GM12878 (cell line): ENCODE results near the gene HK2. TPM values are rescaled to one million over a fixed set of nuclear protein-coding genes. Genes with fewer than 3 reads are reported as not detected.

ENCODE experiments used
- ATAC-seq: fragments of 200-7000 bp; cut with Tn5 transposase; 3 replicates; pipeline ENCODE4 v1.9.1; 2020; ENCODE audit warnings: mild to moderate bottlenecking, moderate library complexity
- BruUV-seq: library from RNA; stranded (reverse); fragments of 400-500 nt; replicated peaks from 2 replicates; lab custom pipeline; 2021; lab: Mats Ljungman, UMichigan
- CTCF ChIA-PET: fragments of 300-600 bp; sonication (Branson Sonifier 250); formaldehyde crosslinking; extraction: SDS; loops from one replicate; lab custom pipeline; 2021; ENCODE audit warnings: inconsistent platforms; lab: Yijun Ruan, JAX
- POLR2A ChIA-PET: fragments of 350-600 bp; formaldehyde crosslinking; extraction: SDS; loops from one replicate; lab custom pipeline; 2021; ENCODE audit warnings: inconsistent platforms; lab: Charles Lee
- RAD21 ChIA-PET: fragments of 300-600 bp; sonication (Branson Sonifier 250); formaldehyde crosslinking; loops from one replicate; lab custom pipeline; 2023; ENCODE audit warnings: antibody characterized with exemption; ENCODE audit not compliant: unreplicated experiment; lab: Charles Lee
- SMC1A ChIA-PET: fragments of 300-600 bp; sonication (Branson Sonifier 250); formaldehyde crosslinking; loops from one replicate; lab custom pipeline; 2023; ENCODE audit not compliant: unreplicated experiment, uncharacterized antibody; lab: Charles Lee
- DNase-seq: peaks from one replicate; pipeline ENCODE4 v3.0.0-alpha.2; 2011; ENCODE audit warnings: low read depth, low spot score
- FAIRE-seq: peaks from 3 replicates; lab custom pipeline; 2011; peaks lifted over from hg19 to GRCh38; lab: Jason Lieb, UNC
- H2AFZ ChIP-seq: 2 replicates; pipeline ENCODE4 v1.6.0; 2011; ENCODE audit warnings: low read depth, low read length, control low read depth; ENCODE audit not compliant: control insufficient read depth
- H3K27ac ChIP-seq: 2 replicates; pipeline ENCODE4 v1.5.1; 2011; ENCODE audit warnings: control low read depth; ENCODE audit not compliant: control insufficient read depth, insufficient read depth
- H3K27me3 ChIP-seq, 2 experiments: replicated peaks in 1 of 2; 2 replicates each; pipeline versions ENCODE4 v1.6.0 to v1.6.1; 2011; ENCODE audit warnings: low read length in 1 of 2; ENCODE audit not compliant: control insufficient read depth in 2 of 2, insufficient read depth in 2 of 2
- H3K36me3 ChIP-seq, 2 experiments: 2 replicates each; pipeline ENCODE4 v1.5.1; 2011; ENCODE audit warnings: low read length in 1 of 2; ENCODE audit not compliant: control insufficient read depth in 2 of 2, insufficient read depth in 2 of 2
- H3K4me1 ChIP-seq: 2 replicates; pipeline ENCODE4 v1.6.1; 2011; ENCODE audit warnings: mild to moderate bottlenecking, low read length, moderate library complexity, mixed read lengths; ENCODE audit not compliant: control insufficient read depth, insufficient read depth
- H3K4me2 ChIP-seq: 2 replicates; pipeline ENCODE4 v1.6.0; 2011; ENCODE audit warnings: control low read depth; ENCODE audit not compliant: control insufficient read depth, insufficient read depth
- H3K4me3 ChIP-seq: fragments of 200-600 bp; sonication (generic); 2 replicates; pipeline ENCODE4 v1.5.1; 2016
- H3K79me2 ChIP-seq: 2 replicates; pipeline ENCODE4 v1.6.0; 2011; ENCODE audit warnings: low read length; ENCODE audit not compliant: control insufficient read depth, insufficient read depth
- H3K9ac ChIP-seq: 2 replicates; pipeline ENCODE4 v1.8.0; 2011; ENCODE audit warnings: low read length, control low read depth, mixed read lengths; ENCODE audit not compliant: control insufficient read depth, insufficient read depth
- H3K9me3 ChIP-seq: replicated peaks from 3 replicates; pipeline ENCODE4 v1.5.1; 2011; ENCODE audit warnings: mild to moderate bottlenecking, low read length; ENCODE audit not compliant: control insufficient read depth, insufficient read depth
- H4K20me1 ChIP-seq: 2 replicates; pipeline ENCODE4 v1.6.0; 2011; ENCODE audit not compliant: control insufficient read depth, insufficient read depth
- CEBPB ChIP-seq, 2 experiments: fragments of 150-350 bp in 1 of 2; IDR thresholded peaks; 2 replicates each; pipeline ENCODE4 v1.6.1; 2012 to 2014; ENCODE audit warnings: low read depth in 2 of 2, low read length in 2 of 2, borderline replicate concordance in 1 of 2, inconsistent platforms in 1 of 2
- CHD1 ChIP-seq: IDR thresholded peaks from 2 replicates; pipeline ENCODE4 v1.6.1; 2012; ENCODE audit warnings: low read depth, low read length, improper control_type of control experiment
- WGBS: methylation state at CpG from one replicate; pipeline ENCODE4 v1.1.6; 2016; ENCODE audit warnings: low lambda C conversion rate; ENCODE audit not compliant: insufficient replicate concordance, insufficient coverage; ENCODE audit errors: missing lambda C conversion rate; 5-methylcytosine and 5-hydroxymethylcytosine counted together
- in situ Hi-C: fragments of 300-500 bp; cut with MboI; formaldehyde crosslinking; loops from 9 replicates; pipeline ENCODE4 v1.14.3; 2018; ENCODE audit warnings: mixed read lengths
- intact Hi-C: fragments of 100-400 bp; cut with micrococcal nuclease; formaldehyde crosslinking; loops from one replicate; pipeline ENCODE4 v1.14.2; 2022; ENCODE audit not compliant: unreplicated experiment
- polyA plus RNA-seq, 11 experiments: library from polyadenylated mRNA; depleted of rRNA in 4 of 11; unstranded in 6 of 11; stranded (reverse) in 5 of 11; fragments of >200 nt; fragmentation: Nextera tagmentation in 4 of 11; fragmentation: Illumina TruSeq in 1 of 11; extraction: Ambion mirVana in 4 of 11; extraction: Trizol in 1 of 11; gene quantifications; 1 replicate in 1 of 11; 2 replicates in 10 of 11; pipeline versions ENCODE4 v1.2.1 to v1.2.3, GENCODE V29; 2011 to 2016; ENCODE audit warnings: inconsistent platforms in 2 of 11, missing spikeins in 2 of 11, low read depth in 1 of 11
- total RNA-seq, 4 experiments: library from RNA; depleted of rRNA in 3 of 4; stranded (reverse); fragments of >200 nt in 3 of 4; fragmentation: Illumina TruSeq in 1 of 4; extraction: Trizol in 1 of 4; gene quantifications; 2 replicates each; pipeline versions ENCODE4 v1.2.1 to v1.2.3, GENCODE V29; 2013 to 2021

HK2 gene
- total and polyA plus RNA-seq, 10 of the 15 experiments (the other 5 are each of a cell fraction or from before 2014, with no cell fraction given) = 5.0 to 73.1 (median 20.2) TPM

GRCh38 chr2:74847070-74847858, 13.3 kb downstream of the HK2 start:
- Histone ChIP-seq H3K27ac (no peak overlapping the region), H3K4me1 (peaks cover 69% of the 10 kb centered on the region), H3K79me2 (peaks cover 99% of the 10 kb centered on the region), H3K4me2 (peak overlapping the region; percentile 39), H3K9me3 (no peaks in the 10 kb centered on the region), H3K27me3 (no peaks in the 10 kb centered on the region), H4K20me1 (peaks cover 8% of the 10 kb centered on the region; the same call in 1 of the 2 replicates), H3K4me3 (no peak overlapping the region; the same call in 1 of the 2 replicates), H3K36me3 (peaks cover 3 to 4% of the 10 kb centered on the region in 2 experiments; a peak in 3 of 4 replicates), H2AFZ (no peak overlapping the region)
- POLR2A ChIA-PET = interaction anchor here (0.6 to 2.1 kb wide), 2 partner anchors 11 to 370 kb away, joined by 3 to 6 read pairs; no protein-coding TSS in a partner anchor
- in situ Hi-C loops (no loop called here), intact Hi-C loops (no loop called here)
- no peak for DNase-seq
- CTCF ChIA-PET = interaction anchor here (0.7 to 8.2 kb wide), 3 partner anchors 10 to 28 kb away, joined by 3 to 87 read pairs (median 9); partner anchors contain the start of gene HK2
- no TSS peak for BruUV-seq
- no peak for FAIRE-seq
- no peak for ATAC-seq
- RAD21 ChIA-PET = interaction anchor here (0.9 to 4.6 kb wide), 4 partner anchors 10 to 28 kb away, joined by 3 to 49 read pairs (median 3); partner anchors contain the start of gene HK2
- TF ChIP-seq CEBPB (IDR thresholded peaks at IDR 0.05; ENCODE audit: borderline replicate concordance in 1 of 2, low read depth in 2 of 2, low read length in 2 of 2) = peak in 1 of 2 experiments; percentile 34; a peak in 1 of 4 replicates
- no peak for TF ChIP-seq CHD1
- TF ChIP-seq, all 136 proteins: peak for 1
- SMC1A ChIA-PET = interaction anchor here (0.9 to 5.4 kb wide), 6 partner anchors 10 to 268 kb away, joined by 3 to 68 read pairs (median 3); partner anchors contain the start of gene HK2
- WGBS = 89% methylated on average over 10 of the region's 10 CpGs
- no peak overlapping the region for H3K9ac ChIP-seq
